HepG2 (cell line): ENCODE measurements around the gene DEUP1. TPM values are rescaled to one million over a fixed set of nuclear protein-coding genes. Genes with fewer than 3 reads are reported as not detected.

ENCODE experiments used
- ATAC-seq: fragments of 200-7000 bp; cut with Tn5 transposase; 3 replicates; pipeline ENCODE4 v1.9.1; 2020; ENCODE audit warnings: mild to moderate bottlenecking, moderate library complexity
- BruUV-seq: library from RNA; stranded (reverse); fragments of 400-500 nt; replicated peaks from 2 replicates; lab custom pipeline; 2021; lab: Mats Ljungman, UMichigan
- CTCF ChIA-PET: fragments of 300-600 bp; formaldehyde crosslinking; extraction: SDS; loops from one replicate; lab custom pipeline; 2021; ENCODE audit warnings: low total read pairs, inconsistent platforms, low intra/inter-chr PET ratio; lab: Yijun Ruan, JAX
- POLR2A ChIA-PET: fragments of 350-600 bp; sonication (Branson Sonifier 250); formaldehyde crosslinking; loops from one replicate; lab custom pipeline; 2020; ENCODE audit warnings: antibody characterized with exemption, inconsistent platforms; lab: Yijun Ruan, JAX
- DNase-seq: peaks from one replicate; pipeline ENCODE4 v3.0.0-alpha.2; 2015; ENCODE audit warnings: low spot score
- FAIRE-seq: peaks from 3 replicates; lab custom pipeline; 2011; peaks lifted over from hg19 to GRCh38; lab: Jason Lieb, UNC
- H2AFZ ChIP-seq: one replicate; pipeline ENCODE4 v1.6.1; 2011; ENCODE audit warnings: low read length, inconsistent platforms
- H3K27ac ChIP-seq: fragments of 300-600 bp; 3 replicates; pipeline ENCODE4 v1.8.0; 2011; ENCODE audit warnings: mixed run types, mild to moderate bottlenecking, mixed read lengths, low read length, inconsistent platforms; ENCODE audit not compliant: insufficient read depth; ENCODE audit errors: extremely low read length
- H3K27me3 ChIP-seq, 2 experiments: fragments of 200-600 bp in 1 of 2; 2 replicates in 1 of 2; 3 replicates in 1 of 2; pipeline versions ENCODE4 v1.6.0 to v1.8.0; 2011; ENCODE audit warnings: low read length in 2 of 2, mild to moderate bottlenecking in 2 of 2, moderate library complexity in 2 of 2, inconsistent platforms in 1 of 2; ENCODE audit not compliant: insufficient read depth in 2 of 2, control insufficient read depth in 1 of 2
- H3K36me3 ChIP-seq, 2 experiments: fragments of 200-600 bp in 1 of 2; replicated peaks in 1 of 2; 2 replicates in 1 of 2; 3 replicates in 1 of 2; pipeline versions ENCODE4 v1.5.1 to v1.8.0; 2011; ENCODE audit warnings: low read length in 2 of 2, inconsistent platforms in 1 of 2; ENCODE audit not compliant: insufficient read depth in 2 of 2, control insufficient read depth in 1 of 2
- H3K4me1 ChIP-seq: 2 replicates; pipeline ENCODE4 v1.5.1; 2012; ENCODE audit warnings: low read length, inconsistent platforms; ENCODE audit not compliant: insufficient read depth
- H3K4me2 ChIP-seq: 2 replicates; pipeline ENCODE4 v1.6.0; 2011; ENCODE audit warnings: low read depth, low read length, inconsistent platforms
- H3K4me3 ChIP-seq, 3 experiments: fragments of 200-600 bp in 1 of 3; sonication (generic), shearing (Covaris generic) in 1 of 3; replicated peaks in 1 of 3; 2 replicates each; pipeline ENCODE4 v1.5.1; 2011 to 2016; ENCODE audit warnings: low read length in 3 of 3, inconsistent platforms in 2 of 3, low read depth in 2 of 3, mild to moderate bottlenecking in 2 of 3, control low read depth in 1 of 3, mixed read lengths in 1 of 3; ENCODE audit not compliant: insufficient read depth in 1 of 3
- H3K79me2 ChIP-seq: one replicate; pipeline ENCODE4 v1.6.1; 2011; ENCODE audit warnings: low read length, inconsistent platforms; ENCODE audit not compliant: insufficient read depth
- H3K9ac ChIP-seq: 2 replicates; pipeline ENCODE4 v1.6.0; 2011; ENCODE audit warnings: mild to moderate bottlenecking, low read depth, low read length, inconsistent platforms; ENCODE audit not compliant: insufficient read depth
- H3K9me3 ChIP-seq: 2 replicates; pipeline ENCODE4 v1.5.1; 2012; ENCODE audit warnings: mild to moderate bottlenecking, low read length
- H4K20me1 ChIP-seq: 2 replicates; pipeline ENCODE4 v1.6.0; 2011; ENCODE audit warnings: inconsistent platforms, mild to moderate bottlenecking, low read length, moderate library complexity; ENCODE audit not compliant: insufficient read depth
- MAF1 ChIP-seq: sonication (generic); formaldehyde crosslinking; IDR thresholded peaks from 2 replicates; pipeline ENCODE4 v1.5.0; 2020; ENCODE audit warnings: missing genetic modification reagents, borderline replicate concordance
- PRDM4 ChIP-seq: sonication (generic); formaldehyde crosslinking; IDR thresholded peaks from 2 replicates; pipeline ENCODE4 v1.9.0; 2021; ENCODE audit warnings: missing genetic modification reagents, borderline replicate concordance
- REPIN1 ChIP-seq: sonication (generic); formaldehyde crosslinking; IDR thresholded peaks from 2 replicates; pipeline ENCODE4 v1.8.0; 2022; ENCODE audit warnings: missing genetic modification reagents, low read depth, mild to moderate bottlenecking, borderline replicate concordance
- SNAPC4 ChIP-seq: sonication (generic); formaldehyde crosslinking; IDR thresholded peaks from 2 replicates; pipeline ENCODE4 v1.4.0; 2020; ENCODE audit warnings: mild to moderate bottlenecking, missing genetic modification reagents
- TP53 ChIP-seq: sonication (generic); formaldehyde crosslinking; conservative IDR thresholded peaks from 2 replicates; pipeline ENCODE4 v1.4.0; 2020; ENCODE audit warnings: missing genetic modification reagents
- YEATS4 ChIP-seq: sonication (generic); formaldehyde crosslinking; IDR thresholded peaks from 2 replicates; pipeline ENCODE4 v1.4.0; 2020; ENCODE audit warnings: missing genetic modification reagents, borderline replicate concordance
- ZMYM3 ChIP-seq: sonication (generic); formaldehyde crosslinking; IDR thresholded peaks from 2 replicates; pipeline ENCODE4 v1.5.1; 2020; ENCODE audit warnings: mild to moderate bottlenecking, missing genetic modification reagents
- ZNF234 ChIP-seq: sonication (generic); formaldehyde crosslinking; conservative IDR thresholded peaks from 2 replicates; pipeline ENCODE4 v1.5.1; 2020; ENCODE audit warnings: mild to moderate bottlenecking, missing genetic modification reagents
- ZNF326 ChIP-seq: sonication (generic); formaldehyde crosslinking; IDR thresholded peaks from 2 replicates; pipeline ENCODE4 v1.4.0; 2020; ENCODE audit warnings: missing genetic modification reagents, borderline replicate concordance
- ZNF557 ChIP-seq: sonication (generic); formaldehyde crosslinking; IDR thresholded peaks from 2 replicates; pipeline ENCODE4 v1.4.0; 2020; ENCODE audit warnings: missing genetic modification reagents
- ZNF839 ChIP-seq: sonication (generic); formaldehyde crosslinking; IDR thresholded peaks from 2 replicates; pipeline ENCODE4 v1.4.0; 2020; ENCODE audit warnings: missing genetic modification reagents, mild to moderate bottlenecking, borderline replicate concordance
- WGBS: methylation state at CpG from one replicate; pipeline ENCODE4 v1.1.6; 2017; ENCODE audit warnings: low lambda C conversion rate; 5-methylcytosine and 5-hydroxymethylcytosine counted together
- in situ Hi-C: cut with HindIII; loops from 2 replicates; pipeline ENCODE4 v1.10.0; 2017; ENCODE audit warnings: low pct_unique_long_range_greater_than_20kb; ENCODE audit not compliant: extremely low pct_ligation_motif_present
- intact Hi-C: fragments of 100-400 bp; cut with micrococcal nuclease; formaldehyde crosslinking; loops from one replicate; pipeline ENCODE4 v1.10.0; 2022; ENCODE audit not compliant: unreplicated experiment
- polyA plus RNA-seq, 8 experiments: library from polyadenylated mRNA; depleted of rRNA in 3 of 8; stranded (reverse) in 7 of 8; unstranded in 1 of 8; fragments of >200 nt; fragmentation: Illumina TruSeq in 4 of 8; extraction: Trizol in 4 of 8; gene quantifications; 2 replicates each; pipeline versions ENCODE4 v1.2.1 to v1.2.3, GENCODE V29; 2011 to 2016; ENCODE audit warnings: low read depth in 4 of 8, missing spikeins in 1 of 8, mixed read lengths in 1 of 8; ENCODE audit not compliant: insufficient read depth in 1 of 8
- total RNA-seq, 5 experiments: library from RNA; depleted of rRNA; stranded (reverse); fragments of >200 nt; fragmentation: Illumina TruSeq; extraction: Trizol; gene quantifications; 2 replicates each; pipeline ENCODE4 v1.2.3, GENCODE V29; 2016; ENCODE audit warnings: low read depth in 1 of 5
- TF ChIP-seq, protein P1 (sequence below): sonication (generic); formaldehyde crosslinking; conservative IDR thresholded peaks from 2 replicates; pipeline ENCODE4 v1.5.0; 2020; ENCODE audit warnings: missing genetic modification reagents
- TF ChIP-seq, protein P2 (sequence below): sonication (generic); formaldehyde crosslinking; IDR thresholded peaks from 2 replicates; pipeline ENCODE4 v1.5.1; 2020; ENCODE audit warnings: missing genetic modification reagents, mild to moderate bottlenecking, borderline replicate concordance

The DEUP1 gene
- total and polyA plus RNA-seq, 2 of the 13 experiments (the other 11 are each of a cell fraction or from before 2014, with no cell fraction given) = not detected

GRCh38 chr11:93303689-93304088 is 26.9 kb upstream of the DEUP1 start:
- H3K36me3 ChIP-seq = no peaks in the 10 kb centered on the region
- no peaks in the 10 kb centered on the region for H4K20me1 ChIP-seq
- DNase-seq (no peak), ATAC-seq (no peak), FAIRE-seq (no peak)
- no peaks in the 10 kb centered on the region for H3K4me1 ChIP-seq
- H3K9ac ChIP-seq = no peak overlapping the region
- 0 out of 5 replicates have a peak, but pooled peaks cover 0 to 2% of the 10 kb centered on the region in 2 experiments for H3K27me3 ChIP-seq
- H3K9me3 ChIP-seq = no peaks in the 10 kb centered on the region
- BruUV-seq = no TSS peak
- 11% methylated on average over 3 of the region's 3 CpGs for WGBS
- no peak overlapping the region for H3K4me2 ChIP-seq
- no peak overlapping the region for H3K4me3 ChIP-seq
- H2AFZ ChIP-seq = no peak overlapping the region
- in situ Hi-C loops = no loop called here
- CTCF ChIA-PET = no interaction called here
- intact Hi-C loops = no loop called here
- H3K79me2 ChIP-seq = no peaks in the 10 kb centered on the region
- TF ChIP-seq ZNF557 (CRISPR knock-in tag) = no peak
- no peak for TF ChIP-seq MAF1 (CRISPR knock-in tag)
- TF ChIP-seq YEATS4 (CRISPR knock-in tag) = no peak
- no peak for TF ChIP-seq ZNF234 (CRISPR knock-in tag)
- TF ChIP-seq SNAPC4 (CRISPR knock-in tag) = no peak
- no peak for TF ChIP-seq ZNF839 (CRISPR knock-in tag)
- no peak for TF ChIP-seq REPIN1
- TF ChIP-seq, protein P1, sequence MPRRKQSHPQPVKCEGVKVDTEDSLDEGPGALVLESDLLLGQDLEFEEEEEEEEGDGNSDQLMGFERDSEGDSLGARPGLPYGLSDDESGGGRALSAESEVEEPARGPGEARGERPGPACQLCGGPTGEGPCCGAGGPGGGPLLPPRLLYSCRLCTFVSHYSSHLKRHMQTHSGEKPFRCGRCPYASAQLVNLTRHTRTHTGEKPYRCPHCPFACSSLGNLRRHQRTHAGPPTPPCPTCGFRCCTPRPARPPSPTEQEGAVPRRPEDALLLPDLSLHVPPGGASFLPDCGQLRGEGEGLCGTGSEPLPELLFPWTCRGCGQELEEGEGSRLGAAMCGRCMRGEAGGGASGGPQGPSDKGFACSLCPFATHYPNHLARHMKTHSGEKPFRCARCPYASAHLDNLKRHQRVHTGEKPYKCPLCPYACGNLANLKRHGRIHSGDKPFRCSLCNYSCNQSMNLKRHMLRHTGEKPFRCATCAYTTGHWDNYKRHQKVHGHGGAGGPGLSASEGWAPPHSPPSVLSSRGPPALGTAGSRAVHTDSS = no peak
- no peak for TF ChIP-seq ZNF326 (CRISPR knock-in tag)
- TF ChIP-seq ZMYM3 (CRISPR knock-in tag) = no peak
- TF ChIP-seq TP53 (CRISPR knock-in tag) = no peak
- no peak for TF ChIP-seq PRDM4 (CRISPR knock-in tag)
- TF ChIP-seq, protein P2, sequence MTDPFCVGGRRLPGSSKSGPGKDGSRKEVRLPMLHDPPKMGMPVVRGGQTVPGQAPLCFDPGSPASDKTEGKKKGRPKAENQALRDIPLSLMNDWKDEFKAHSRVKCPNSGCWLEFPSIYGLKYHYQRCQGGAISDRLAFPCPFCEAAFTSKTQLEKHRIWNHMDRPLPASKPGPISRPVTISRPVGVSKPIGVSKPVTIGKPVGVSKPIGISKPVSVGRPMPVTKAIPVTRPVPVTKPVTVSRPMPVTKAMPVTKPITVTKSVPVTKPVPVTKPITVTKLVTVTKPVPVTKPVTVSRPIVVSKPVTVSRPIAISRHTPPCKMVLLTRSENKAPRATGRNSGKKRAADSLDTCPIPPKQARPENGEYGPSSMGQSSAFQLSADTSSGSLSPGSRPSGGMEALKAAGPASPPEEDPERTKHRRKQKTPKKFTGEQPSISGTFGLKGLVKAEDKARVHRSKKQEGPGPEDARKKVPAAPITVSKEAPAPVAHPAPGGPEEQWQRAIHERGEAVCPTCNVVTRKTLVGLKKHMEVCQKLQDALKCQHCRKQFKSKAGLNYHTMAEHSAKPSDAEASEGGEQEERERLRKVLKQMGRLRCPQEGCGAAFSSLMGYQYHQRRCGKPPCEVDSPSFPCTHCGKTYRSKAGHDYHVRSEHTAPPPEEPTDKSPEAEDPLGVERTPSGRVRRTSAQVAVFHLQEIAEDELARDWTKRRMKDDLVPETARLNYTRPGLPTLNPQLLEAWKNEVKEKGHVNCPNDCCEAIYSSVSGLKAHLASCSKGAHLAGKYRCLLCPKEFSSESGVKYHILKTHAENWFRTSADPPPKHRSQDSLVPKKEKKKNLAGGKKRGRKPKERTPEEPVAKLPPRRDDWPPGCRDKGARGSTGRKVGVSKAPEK = no peak
- TF ChIP-seq, all 625 proteins: peak for 0
- POLR2A ChIA-PET = no interaction called here
- H3K27ac ChIP-seq = no peak overlapping the region
